ENCODE measurements around the gene FAM107B. TPM values are rescaled to one million over a fixed set of nuclear protein-coding genes. Genes with fewer than 3 reads are reported as not detected.

The FAM107B gene
- total and polyA plus RNA-seq, 2 of the 13 experiments (the other 11 are each of a cell fraction or from before 2014, with no cell fraction given) = 15.7 to 24.8 TPM

GRCh38 chr10:14585287-14586193 lies 189.2 kb downstream of the FAM107B start (continued):
- TF ChIP-seq, protein P1, sequence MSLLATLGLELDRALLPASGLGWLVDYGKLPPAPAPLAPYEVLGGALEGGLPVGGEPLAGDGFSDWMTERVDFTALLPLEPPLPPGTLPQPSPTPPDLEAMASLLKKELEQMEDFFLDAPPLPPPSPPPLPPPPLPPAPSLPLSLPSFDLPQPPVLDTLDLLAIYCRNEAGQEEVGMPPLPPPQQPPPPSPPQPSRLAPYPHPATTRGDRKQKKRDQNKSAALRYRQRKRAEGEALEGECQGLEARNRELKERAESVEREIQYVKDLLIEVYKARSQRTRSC (CRISPR knock-in tag; IDR thresholded peaks at IDR 0.05; ENCODE audit: low read depth) = no peak
- no peak for TF ChIP-seq KDM4B (CRISPR knock-in tag; IDR thresholded peaks at IDR 0.05)
- TF ChIP-seq ELF3 (CRISPR knock-in tag; IDR thresholded peaks at IDR 0.05) = no peak
- peak; percentile 23; the same call in 1 of the 2 replicates for TF ChIP-seq ETV5 (CRISPR knock-in tag; IDR thresholded peaks at IDR 0.05; ENCODE audit: borderline replicate concordance)
- peak; percentile 73 for TF ChIP-seq NR2F6 (IDR thresholded peaks at IDR 0.05)
- TF ChIP-seq NR2F6 (CRISPR knock-in tag; IDR thresholded peaks at IDR 0.05) = peak; percentile 87
- TF ChIP-seq PCBP1 (IDR thresholded peaks at IDR 0.05; ENCODE audit: borderline replicate concordance, low read depth, low read length) = no peak
- no peak for TF ChIP-seq HNRNPL (IDR thresholded peaks at IDR 0.05; ENCODE audit: low read depth, low read length)
- TF ChIP-seq CBFB (CRISPR knock-in tag; IDR thresholded peaks at IDR 0.05) = no peak
- no peak for TF ChIP-seq PITX1 (CRISPR knock-in tag; IDR thresholded peaks at IDR 0.05)
- no peak for TF ChIP-seq ZNF446 (CRISPR knock-in tag; IDR thresholded peaks at IDR 0.05)
- TF ChIP-seq SOX5 (CRISPR knock-in tag; IDR thresholded peaks at IDR 0.05; ENCODE audit: borderline replicate concordance) = 0 out of 2 replicates have a peak, but pooled peaks have one; percentile 11
- TF ChIP-seq BRCA1 (CRISPR knock-in tag; IDR thresholded peaks at IDR 0.05) = no peak
- TF ChIP-seq, protein P2, sequence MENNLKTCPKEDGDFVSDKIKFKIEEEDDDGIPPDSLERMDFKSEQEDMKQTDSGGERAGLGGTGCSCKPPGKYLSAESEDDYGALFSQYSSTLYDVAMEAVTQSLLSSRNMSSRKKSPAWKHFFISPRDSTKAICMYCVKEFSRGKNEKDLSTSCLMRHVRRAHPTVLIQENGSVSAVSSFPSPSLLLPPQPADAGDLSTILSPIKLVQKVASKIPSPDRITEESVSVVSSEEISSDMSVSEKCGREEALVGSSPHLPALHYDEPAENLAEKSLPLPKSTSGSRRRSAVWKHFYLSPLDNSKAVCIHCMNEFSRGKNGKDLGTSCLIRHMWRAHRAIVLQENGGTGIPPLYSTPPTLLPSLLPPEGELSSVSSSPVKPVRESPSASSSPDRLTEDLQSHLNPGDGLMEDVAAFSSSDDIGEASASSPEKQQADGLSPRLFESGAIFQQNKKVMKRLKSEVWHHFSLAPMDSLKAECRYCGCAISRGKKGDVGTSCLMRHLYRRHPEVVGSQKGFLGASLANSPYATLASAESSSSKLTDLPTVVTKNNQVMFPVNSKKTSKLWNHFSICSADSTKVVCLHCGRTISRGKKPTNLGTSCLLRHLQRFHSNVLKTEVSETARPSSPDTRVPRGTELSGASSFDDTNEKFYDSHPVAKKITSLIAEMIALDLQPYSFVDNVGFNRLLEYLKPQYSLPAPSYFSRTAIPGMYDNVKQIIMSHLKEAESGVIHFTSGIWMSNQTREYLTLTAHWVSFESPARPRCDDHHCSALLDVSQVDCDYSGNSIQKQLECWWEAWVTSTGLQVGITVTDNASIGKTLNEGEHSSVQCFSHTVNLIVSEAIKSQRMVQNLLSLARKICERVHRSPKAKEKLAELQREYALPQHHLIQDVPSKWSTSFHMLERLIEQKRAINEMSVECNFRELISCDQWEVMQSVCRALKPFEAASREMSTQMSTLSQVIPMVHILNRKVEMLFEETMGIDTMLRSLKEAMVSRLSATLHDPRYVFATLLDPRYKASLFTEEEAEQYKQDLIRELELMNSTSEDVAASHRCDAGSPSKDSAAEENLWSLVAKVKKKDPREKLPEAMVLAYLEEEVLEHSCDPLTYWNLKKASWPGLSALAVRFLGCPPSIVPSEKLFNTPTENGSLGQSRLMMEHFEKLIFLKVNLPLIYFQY (CRISPR knock-in tag; IDR thresholded peaks at IDR 0.05; ENCODE audit: borderline replicate concordance) = no peak
- peak; percentile 43 to 72; a peak in 3 of 4 replicates for TF ChIP-seq NR2F1 (CRISPR knock-in tag; IDR thresholded peaks at IDR 0.05)
- no peak for TF ChIP-seq RFXANK (CRISPR knock-in tag; IDR thresholded peaks at IDR 0.05)
- TF ChIP-seq, protein P3, sequence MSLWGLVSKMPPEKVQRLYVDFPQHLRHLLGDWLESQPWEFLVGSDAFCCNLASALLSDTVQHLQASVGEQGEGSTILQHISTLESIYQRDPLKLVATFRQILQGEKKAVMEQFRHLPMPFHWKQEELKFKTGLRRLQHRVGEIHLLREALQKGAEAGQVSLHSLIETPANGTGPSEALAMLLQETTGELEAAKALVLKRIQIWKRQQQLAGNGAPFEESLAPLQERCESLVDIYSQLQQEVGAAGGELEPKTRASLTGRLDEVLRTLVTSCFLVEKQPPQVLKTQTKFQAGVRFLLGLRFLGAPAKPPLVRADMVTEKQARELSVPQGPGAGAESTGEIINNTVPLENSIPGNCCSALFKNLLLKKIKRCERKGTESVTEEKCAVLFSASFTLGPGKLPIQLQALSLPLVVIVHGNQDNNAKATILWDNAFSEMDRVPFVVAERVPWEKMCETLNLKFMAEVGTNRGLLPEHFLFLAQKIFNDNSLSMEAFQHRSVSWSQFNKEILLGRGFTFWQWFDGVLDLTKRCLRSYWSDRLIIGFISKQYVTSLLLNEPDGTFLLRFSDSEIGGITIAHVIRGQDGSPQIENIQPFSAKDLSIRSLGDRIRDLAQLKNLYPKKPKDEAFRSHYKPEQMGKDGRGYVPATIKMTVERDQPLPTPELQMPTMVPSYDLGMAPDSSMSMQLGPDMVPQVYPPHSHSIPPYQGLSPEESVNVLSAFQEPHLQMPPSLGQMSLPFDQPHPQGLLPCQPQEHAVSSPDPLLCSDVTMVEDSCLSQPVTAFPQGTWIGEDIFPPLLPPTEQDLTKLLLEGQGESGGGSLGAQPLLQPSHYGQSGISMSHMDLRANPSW (CRISPR knock-in tag; IDR thresholded peaks at IDR 0.05; ENCODE audit: borderline replicate concordance) = no peak
- no peak for TF ChIP-seq CENPT (CRISPR knock-in tag; IDR thresholded peaks at IDR 0.05; ENCODE audit: low read depth)
- no peak for TF ChIP-seq TRAFD1 (CRISPR knock-in tag; IDR thresholded peaks at IDR 0.05; ENCODE audit: borderline replicate concordance)
